HEK293 (cell line): ENCODE results near the gene ELMO1.
A peak's percentile ranks its signal among the peaks of the same experiment; 100 is the strongest.

Experiments used
- CTCF ChIA-PET: fragments of 350-600 bp; formaldehyde crosslinking; extraction: SDS; loops from one replicate; lab custom pipeline; 2021; ENCODE audit warnings: antibody characterized with exemption; lab: Yijun Ruan, JAX
- POLR2A ChIA-PET: fragments of 300-600 bp; formaldehyde crosslinking; extraction: SDS; loops from one replicate; lab custom pipeline; 2020; ENCODE audit warnings: antibody characterized with exemption, inconsistent platforms; lab: Yijun Ruan, JAX
- H3K27ac ChIP-seq: fragments of 200-500 bp; sonication (Bioruptor generic); 2 replicates; pipeline ENCODE4 v1.5.1; 2014; ENCODE audit warnings: low read depth, low read length, control low read depth, inconsistent platforms; ENCODE audit errors: extremely low read depth
- H3K36me3 ChIP-seq, 2 experiments: fragments of 200-500 bp in 1 of 2; sonication (Bioruptor generic) in 1 of 2; 1 replicate in 1 of 2; 2 replicates in 1 of 2; pipeline ENCODE4 v1.5.1; 2014 to 2017; ENCODE audit warnings: inconsistent platforms in 2 of 2, low read length in 2 of 2; ENCODE audit not compliant: control insufficient read depth in 2 of 2, insufficient read depth in 1 of 2
- H3K4me1 ChIP-seq: fragments of 200-500 bp; sonication (Bioruptor generic); 2 replicates; pipeline ENCODE4 v1.5.1; 2014; ENCODE audit warnings: mild to moderate bottlenecking, low read length, inconsistent platforms; ENCODE audit not compliant: control insufficient read depth, insufficient read depth
- H3K4me3 ChIP-seq: 2 replicates; pipeline ENCODE4 v1.5.1; 2011; ENCODE audit warnings: low read depth, mild to moderate bottlenecking, control low read depth, low read length, moderate library complexity
- H3K9me3 ChIP-seq: fragments of 200-500 bp; sonication (Bioruptor generic); 2 replicates; pipeline ENCODE4 v1.5.1; 2014; ENCODE audit warnings: low read depth, low read length, inconsistent platforms; ENCODE audit not compliant: control insufficient read depth, insufficient read depth
- AEBP2 ChIP-seq: fragments of 450-650 bp; formaldehyde crosslinking; IDR thresholded peaks from 2 replicates; pipeline ENCODE4 v1.5.1; 2016; ENCODE audit warnings: missing biosample characterization, missing genetic modification characterization, borderline replicate concordance
- EGR2 ChIP-seq: fragments of 450-650 bp; formaldehyde crosslinking; IDR thresholded peaks from 2 replicates; pipeline ENCODE4 v1.5.1; 2016; ENCODE audit warnings: low read depth, missing biosample characterization, missing genetic modification characterization
- KLF7 ChIP-seq: fragments of 450-650 bp; formaldehyde crosslinking; IDR thresholded peaks from 2 replicates; pipeline ENCODE4 v1.5.1; 2016; ENCODE audit warnings: missing biosample characterization, missing genetic modification characterization, borderline replicate concordance
- PRDM1 ChIP-seq: fragments of 450-650 bp; formaldehyde crosslinking; IDR thresholded peaks from 2 replicates; pipeline ENCODE4; 2016; ENCODE audit warnings: missing biosample characterization, missing genetic modification characterization
- REPIN1 ChIP-seq: fragments of 450-650 bp; formaldehyde crosslinking; IDR thresholded peaks from 2 replicates; pipeline ENCODE4 v1.5.1; 2017; ENCODE audit warnings: missing biosample characterization, missing genetic modification characterization, low read depth
- SALL2 ChIP-seq: fragments of 450-650 bp; formaldehyde crosslinking; IDR thresholded peaks from 2 replicates; pipeline ENCODE4 v1.5.0; 2017; ENCODE audit warnings: missing biosample characterization, mild to moderate bottlenecking, missing genetic modification characterization, borderline replicate concordance
- SCRT2 ChIP-seq: fragments of 450-650 bp; formaldehyde crosslinking; IDR thresholded peaks from 2 replicates; pipeline ENCODE4 v1.5.1; 2016; ENCODE audit warnings: missing biosample characterization, missing genetic modification characterization
- ZFP41 ChIP-seq: fragments of 450-650 bp; formaldehyde crosslinking; IDR thresholded peaks from 2 replicates; pipeline ENCODE4 v1.5.1; 2016; ENCODE audit warnings: missing biosample characterization, missing genetic modification characterization, borderline replicate concordance
- ZNF112 ChIP-seq: fragments of 450-650 bp; formaldehyde crosslinking; IDR thresholded peaks from 2 replicates; pipeline ENCODE4 v1.5.0; 2017; ENCODE audit warnings: missing biosample characterization, missing genetic modification characterization
- ZNF174 ChIP-seq: fragments of 450-650 bp; formaldehyde crosslinking; IDR thresholded peaks from 2 replicates; pipeline ENCODE4 v1.5.0; 2017; ENCODE audit warnings: missing biosample characterization, mild to moderate bottlenecking, missing genetic modification characterization
- ZNF211 ChIP-seq: fragments of 450-650 bp; formaldehyde crosslinking; IDR thresholded peaks from 2 replicates; pipeline ENCODE4 v1.5.1; 2016; ENCODE audit warnings: low read depth, missing biosample characterization, missing genetic modification characterization
- ZNF302 ChIP-seq: fragments of 450-650 bp; formaldehyde crosslinking; IDR thresholded peaks from 2 replicates; pipeline ENCODE4 v1.5.1; 2016; ENCODE audit warnings: missing biosample characterization, missing genetic modification characterization, low read depth
- ZNF510 ChIP-seq: fragments of 450-650 bp; formaldehyde crosslinking; IDR thresholded peaks from 2 replicates; pipeline ENCODE4 v1.5.1; 2018; ENCODE audit warnings: mild to moderate bottlenecking, missing genetic modification characterization, missing biosample characterization; ENCODE audit not compliant: insufficient replicate concordance
- ZNF518A ChIP-seq: fragments of 450-650 bp; formaldehyde crosslinking; conservative IDR thresholded peaks from 2 replicates; pipeline ENCODE4 v1.5.1; 2016; ENCODE audit warnings: low read depth, missing biosample characterization, missing genetic modification characterization
- ZNF596 ChIP-seq: fragments of 450-650 bp; IDR thresholded peaks from 2 replicates; pipeline ENCODE4 v1.5.0; 2018; ENCODE audit warnings: missing biosample characterization, mild to moderate bottlenecking, missing genetic modification characterization, moderate library complexity
- TF ChIP-seq, protein P1 (sequence below): fragments of 450-650 bp; formaldehyde crosslinking; conservative IDR thresholded peaks from 2 replicates; pipeline ENCODE4 v1.5.1; 2016; ENCODE audit warnings: low read depth, missing biosample characterization, missing genetic modification characterization
- TF ChIP-seq, protein P2 (sequence below): fragments of 450-650 bp; formaldehyde crosslinking; IDR thresholded peaks from 2 replicates; pipeline ENCODE4; 2016; ENCODE audit warnings: missing biosample characterization, missing genetic modification characterization

Gene ELMO1

DNA sequence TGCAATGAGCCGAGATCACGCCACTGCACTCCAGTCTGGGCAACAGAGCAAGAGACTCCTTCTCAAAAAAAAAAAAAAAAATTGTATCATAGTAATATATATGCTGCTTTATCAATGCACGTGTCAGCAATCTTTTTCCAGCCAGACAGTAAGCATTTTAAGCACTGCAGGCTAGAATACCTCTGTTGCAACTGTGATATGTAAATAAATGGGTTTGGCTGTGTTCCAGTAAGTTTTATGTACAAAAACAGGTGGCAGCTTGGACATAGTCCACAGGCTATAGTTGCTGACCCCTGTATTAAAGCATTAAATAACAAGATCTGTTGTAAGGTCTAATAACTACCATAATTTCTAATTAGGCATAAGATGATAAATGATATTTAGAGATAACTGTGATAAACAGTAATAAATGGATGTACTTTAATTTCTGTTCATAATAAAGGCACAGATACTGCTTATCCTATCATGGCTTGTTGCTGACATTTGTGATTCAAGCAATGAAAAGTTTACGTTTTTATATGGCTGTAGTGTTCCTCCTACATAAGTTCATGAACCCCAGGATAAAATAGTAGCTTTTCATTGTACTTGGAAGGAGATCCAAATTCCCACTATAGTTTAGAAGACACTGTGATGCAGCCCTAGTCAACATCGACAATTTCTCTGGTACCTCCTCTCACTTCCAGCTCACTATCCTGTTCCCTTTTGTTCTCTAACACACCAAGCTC is 161.4 kb downstream of the ELMO1 start:
- ChIA-PET CTCF (interaction anchor here (0.5 to 1.0 kb wide), 4 partner anchors 208 to 929 kb away, joined by 3 to 8 read pairs (median 4); no protein-coding TSS in a partner anchor), POLR2A (no interaction called here)

GRCh38 chr7:37286454-37286832 is 162.2 kb downstream of the ELMO1 start:
- H3K36me3 ChIP-seq: no peaks in the 10 kb centered on the region
- POLR2A ChIA-PET: no interaction called here
- no peak overlapping the region for H3K27ac ChIP-seq
- TF ChIP-seq ZNF302 (tag by site-specific recombination) (no peak), SALL2 (no peak), ZNF518A (no peak), AEBP2 (tag by site-specific recombination) (no peak), REPIN1 (tag by site-specific recombination) (no peak), ZNF112 (tag by site-specific recombination) (no peak), ZNF211 (tag by site-specific recombination) (no peak), PRDM1 (tag by site-specific recombination) (no peak), EGR2 (tag by site-specific recombination) (no peak), KLF7 (no peak), ZFP41 (no peak), ZNF174 (tag by site-specific recombination) (no peak), ZNF596 (no peak)
- TF ChIP-seq, protein P1, sequence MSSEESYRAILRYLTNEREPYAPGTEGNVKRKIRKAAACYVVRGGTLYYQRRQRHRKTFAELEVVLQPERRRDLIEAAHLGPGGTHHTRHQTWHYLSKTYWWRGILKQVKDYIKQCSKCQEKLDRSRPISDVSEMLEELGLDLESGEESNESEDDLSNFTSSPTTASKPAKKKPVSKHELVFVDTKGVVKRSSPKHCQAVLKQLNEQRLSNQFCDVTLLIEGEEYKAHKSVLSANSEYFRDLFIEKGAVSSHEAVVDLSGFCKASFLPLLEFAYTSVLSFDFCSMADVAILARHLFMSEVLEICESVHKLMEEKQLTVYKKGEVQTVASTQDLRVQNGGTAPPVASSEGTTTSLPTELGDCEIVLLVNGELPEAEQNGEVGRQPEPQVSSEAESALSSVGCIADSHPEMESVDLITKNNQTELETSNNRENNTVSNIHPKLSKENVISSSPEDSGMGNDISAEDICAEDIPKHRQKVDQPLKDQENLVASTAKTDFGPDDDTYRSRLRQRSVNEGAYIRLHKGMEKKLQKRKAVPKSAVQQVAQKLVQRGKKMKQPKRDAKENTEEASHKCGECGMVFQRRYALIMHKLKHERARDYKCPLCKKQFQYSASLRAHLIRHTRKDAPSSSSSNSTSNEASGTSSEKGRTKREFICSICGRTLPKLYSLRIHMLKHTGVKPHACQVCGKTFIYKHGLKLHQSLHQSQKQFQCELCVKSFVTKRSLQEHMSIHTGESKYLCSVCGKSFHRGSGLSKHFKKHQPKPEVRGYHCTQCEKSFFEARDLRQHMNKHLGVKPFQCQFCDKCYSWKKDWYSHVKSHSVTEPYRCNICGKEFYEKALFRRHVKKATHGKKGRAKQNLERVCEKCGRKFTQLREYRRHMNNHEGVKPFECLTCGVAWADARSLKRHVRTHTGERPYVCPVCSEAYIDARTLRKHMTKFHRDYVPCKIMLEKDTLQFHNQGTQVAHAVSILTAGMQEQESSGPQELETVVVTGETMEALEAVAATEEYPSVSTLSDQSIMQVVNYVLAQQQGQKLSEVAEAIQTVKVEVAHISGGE (tag by site-specific recombination): no peak
- TF ChIP-seq, protein P2, sequence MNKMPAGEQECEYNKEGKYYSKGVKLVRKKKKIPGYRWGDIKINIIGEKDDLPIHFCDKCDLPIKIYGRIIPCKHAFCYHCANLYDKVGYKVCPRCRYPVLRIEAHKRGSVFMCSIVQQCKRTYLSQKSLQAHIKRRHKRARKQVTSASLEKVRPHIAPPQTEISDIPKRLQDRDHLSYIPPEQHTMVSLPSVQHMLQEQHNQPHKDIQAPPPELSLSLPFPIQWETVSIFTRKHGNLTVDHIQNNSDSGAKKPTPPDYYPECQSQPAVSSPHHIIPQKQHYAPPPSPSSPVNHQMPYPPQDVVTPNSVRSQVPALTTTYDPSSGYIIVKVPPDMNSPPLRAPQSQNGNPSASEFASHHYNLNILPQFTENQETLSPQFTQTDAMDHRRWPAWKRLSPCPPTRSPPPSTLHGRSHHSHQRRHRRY (tag by site-specific recombination): no peak
- CTCF ChIA-PET: interaction anchor here (0.6 to 1.1 kb wide), 5 partner anchors 165 to 781 kb away, joined by 3 to 6 read pairs (median 3); no protein-coding TSS in a partner anchor
- H3K4me3 ChIP-seq: no peak overlapping the region
- H3K9me3 ChIP-seq: no peaks in the 10 kb centered on the region
- peaks cover 6% of the 10 kb centered on the region for H3K4me1 ChIP-seq

More for the DNA sequence above, 161.4 kb downstream of the ELMO1 start:
- no peak overlapping the region for H3K27ac ChIP-seq
- H3K36me3 ChIP-seq: no peaks in the 10 kb centered on the region
- H3K9me3 ChIP-seq: no peaks in the 10 kb centered on the region
- H3K4me1 ChIP-seq: peaks cover 6% of the 10 kb centered on the region
- TF ChIP-seq SCRT2 (tag by site-specific recombination): 0 out of 2 replicates have a peak, but pooled peaks have one; percentile 9
- no peak for TF ChIP-seq ZNF510 (tag by site-specific recombination)
- no peak overlapping the region for H3K4me3 ChIP-seq
